Nephron progenitor cell (in vitro differentiated cells): ENCODE data around the gene LIN28A.
"Not testable (repeated sequence)": the region's sequence is repeated elsewhere in the genome, so short reads cannot be mapped to it uniquely, and the experiment has no call there.

Experiments
- DNase-seq: peaks from one replicate; pipeline ENCODE4 v3.0.0; 2021
- H3K27ac Mint-ChIP-seq: 2 replicates; pipeline ENCODE4 v1.8.0; 2021; ENCODE audit warnings: mild to moderate bottlenecking, moderate library complexity, mixed read lengths
- H3K27me3 Mint-ChIP-seq: 2 replicates; pipeline ENCODE4 v1.8.0; 2021; ENCODE audit warnings: mild to moderate bottlenecking, low read depth, mixed read lengths; ENCODE audit not compliant: poor library complexity
- H3K36me3 Mint-ChIP-seq: 2 replicates; pipeline ENCODE4 v1.8.0; 2021; ENCODE audit warnings: low read depth, mixed read lengths
- H3K4me1 Mint-ChIP-seq: 2 replicates; pipeline ENCODE4 v1.8.0; 2021; ENCODE audit warnings: mixed read lengths
- H3K4me3 Mint-ChIP-seq: 2 replicates; pipeline ENCODE4 v1.8.0; 2021; ENCODE audit warnings: mild to moderate bottlenecking, moderate library complexity, mixed read lengths
- H3K9me3 Mint-ChIP-seq: 2 replicates; pipeline ENCODE4 v1.8.0; 2021; ENCODE audit warnings: mild to moderate bottlenecking, moderate library complexity, mixed read lengths
- TF ChIP-seq, protein P1 (sequence below): fragments of 200-600 bp; sonication (generic); IDR thresholded peaks from 2 replicates; pipeline ENCODE4 v1.5.0; 2021; ENCODE audit warnings: antibody characterized with exemption

Gene LIN28A

DNA sequence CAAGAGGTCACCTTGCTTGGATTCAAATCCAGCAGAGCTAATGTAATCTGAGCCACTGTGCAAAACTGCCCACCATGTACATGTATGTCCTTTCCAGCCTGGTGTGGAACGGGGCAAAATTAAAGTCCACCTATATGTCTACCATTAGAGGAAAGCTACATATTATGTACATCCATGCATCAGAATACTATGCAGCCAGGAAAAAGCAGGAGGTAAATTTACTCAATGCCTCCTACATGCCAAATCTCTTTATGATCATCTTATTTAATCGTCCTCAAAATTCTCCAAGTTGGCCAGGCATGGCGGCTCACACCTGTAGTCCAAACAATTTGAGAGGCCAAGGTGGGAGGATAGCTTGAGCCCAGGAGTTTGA, 31.8 kb upstream of the LIN28A start:
- no peak overlapping the region for H3K27ac Mint-ChIP-seq
- no peaks in the 10 kb centered on the region for H3K36me3 Mint-ChIP-seq
- peaks cover 8% of the 10 kb centered on the region for H3K4me1 Mint-ChIP-seq
- H3K4me3 Mint-ChIP-seq, result no peak overlapping the region
- no peaks in the 10 kb centered on the region for H3K27me3 Mint-ChIP-seq
- no peak for DNase-seq
- H3K9me3 Mint-ChIP-seq, result no peaks in the 10 kb centered on the region
- TF ChIP-seq, protein P1, sequence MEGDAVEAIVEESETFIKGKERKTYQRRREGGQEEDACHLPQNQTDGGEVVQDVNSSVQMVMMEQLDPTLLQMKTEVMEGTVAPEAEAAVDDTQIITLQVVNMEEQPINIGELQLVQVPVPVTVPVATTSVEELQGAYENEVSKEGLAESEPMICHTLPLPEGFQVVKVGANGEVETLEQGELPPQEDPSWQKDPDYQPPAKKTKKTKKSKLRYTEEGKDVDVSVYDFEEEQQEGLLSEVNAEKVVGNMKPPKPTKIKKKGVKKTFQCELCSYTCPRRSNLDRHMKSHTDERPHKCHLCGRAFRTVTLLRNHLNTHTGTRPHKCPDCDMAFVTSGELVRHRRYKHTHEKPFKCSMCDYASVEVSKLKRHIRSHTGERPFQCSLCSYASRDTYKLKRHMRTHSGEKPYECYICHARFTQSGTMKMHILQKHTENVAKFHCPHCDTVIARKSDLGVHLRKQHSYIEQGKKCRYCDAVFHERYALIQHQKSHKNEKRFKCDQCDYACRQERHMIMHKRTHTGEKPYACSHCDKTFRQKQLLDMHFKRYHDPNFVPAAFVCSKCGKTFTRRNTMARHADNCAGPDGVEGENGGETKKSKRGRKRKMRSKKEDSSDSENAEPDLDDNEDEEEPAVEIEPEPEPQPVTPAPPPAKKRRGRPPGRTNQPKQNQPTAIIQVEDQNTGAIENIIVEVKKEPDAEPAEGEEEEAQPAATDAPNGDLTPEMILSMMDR, result no peak

DNA sequence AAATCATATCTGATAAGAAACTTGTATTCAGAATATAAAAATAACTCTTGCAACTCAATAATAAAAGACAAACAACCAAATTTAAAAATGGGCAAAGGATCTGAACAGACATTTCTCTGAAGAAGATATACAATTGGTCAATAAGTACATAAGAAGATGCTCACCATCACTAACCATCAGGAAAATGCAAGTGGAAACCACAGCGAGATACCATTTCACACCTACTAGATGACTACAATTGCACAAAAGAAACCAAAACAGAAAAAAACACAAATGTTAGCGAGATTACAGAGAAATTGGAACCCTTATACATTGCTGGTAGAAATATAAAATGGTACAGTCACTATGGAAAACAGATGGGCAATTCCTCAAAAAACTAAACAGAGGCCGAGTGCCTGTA, 26.5 kb upstream of the LIN28A start:
- Mint-ChIP-seq H3K4me1 (peaks cover 27% of the 10 kb centered on the region), H3K27ac (no peak overlapping the region), H3K4me3 (no peak overlapping the region), H3K27me3 (peaks cover 2% of the 10 kb centered on the region), H3K9me3 (no peaks in the 10 kb centered on the region), H3K36me3 (no peaks in the 10 kb centered on the region)
- no peak for DNase-seq
- TF ChIP-seq, protein P1, result no peak

DNA sequence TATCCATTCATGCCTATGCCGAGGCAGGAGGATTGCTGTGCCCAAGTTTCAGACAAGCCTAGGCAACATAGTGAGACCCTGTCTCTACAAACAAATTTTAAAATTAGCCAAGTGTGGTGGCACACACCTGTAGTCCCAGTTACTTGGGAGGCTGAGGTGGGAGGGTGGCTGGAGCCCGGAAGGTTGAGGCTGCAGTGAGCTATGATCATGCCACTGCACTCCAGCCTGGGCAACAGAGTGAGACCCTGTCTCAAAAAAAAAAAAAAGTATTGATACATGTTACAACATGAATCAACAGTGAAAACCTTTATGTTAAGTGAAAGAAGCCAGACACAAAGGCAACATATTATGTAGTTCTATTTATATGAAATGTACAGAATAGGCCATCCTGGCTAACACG, 25.6 kb upstream of the LIN28A start:
- DNase-seq, H3K27me3 Mint-ChIP-seq, H3K4me3 Mint-ChIP-seq, H3K9me3 Mint-ChIP-seq, H3K27ac Mint-ChIP-seq, H3K36me3 Mint-ChIP-seq: not testable (repeated sequence)
- peaks cover 36% of the 10 kb centered on the region for H3K4me1 Mint-ChIP-seq

DNA sequence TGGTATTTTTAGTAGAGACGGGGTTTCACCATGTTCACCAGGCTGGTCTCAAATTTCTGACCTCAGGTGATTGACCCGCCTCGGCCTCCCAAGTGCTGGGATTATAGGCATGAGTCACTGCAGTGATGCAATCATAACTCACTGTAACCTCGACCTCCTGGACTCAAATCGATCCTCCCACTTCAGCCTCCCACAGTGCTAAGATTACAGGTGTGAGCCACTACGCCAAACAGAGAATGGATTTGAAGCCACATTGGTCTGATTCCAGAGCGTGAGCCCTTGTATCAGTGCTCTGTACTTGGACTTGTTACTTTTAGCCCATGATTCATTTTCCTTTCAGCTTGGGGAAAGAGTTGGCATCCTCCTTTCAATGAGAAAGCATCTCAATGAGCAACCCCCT, 23.2 kb upstream of the LIN28A start:
- Mint-ChIP-seq H3K9me3 (no peaks in the 10 kb centered on the region), H3K27ac (no peak overlapping the region), H3K4me1 (peaks cover 54% of the 10 kb centered on the region), H3K4me3 (no peak overlapping the region), H3K36me3 (no peaks in the 10 kb centered on the region), H3K27me3 (peaks cover 2% of the 10 kb centered on the region)
- DNase-seq, result no peak
- TF ChIP-seq, protein P1, result no peak

DNA sequence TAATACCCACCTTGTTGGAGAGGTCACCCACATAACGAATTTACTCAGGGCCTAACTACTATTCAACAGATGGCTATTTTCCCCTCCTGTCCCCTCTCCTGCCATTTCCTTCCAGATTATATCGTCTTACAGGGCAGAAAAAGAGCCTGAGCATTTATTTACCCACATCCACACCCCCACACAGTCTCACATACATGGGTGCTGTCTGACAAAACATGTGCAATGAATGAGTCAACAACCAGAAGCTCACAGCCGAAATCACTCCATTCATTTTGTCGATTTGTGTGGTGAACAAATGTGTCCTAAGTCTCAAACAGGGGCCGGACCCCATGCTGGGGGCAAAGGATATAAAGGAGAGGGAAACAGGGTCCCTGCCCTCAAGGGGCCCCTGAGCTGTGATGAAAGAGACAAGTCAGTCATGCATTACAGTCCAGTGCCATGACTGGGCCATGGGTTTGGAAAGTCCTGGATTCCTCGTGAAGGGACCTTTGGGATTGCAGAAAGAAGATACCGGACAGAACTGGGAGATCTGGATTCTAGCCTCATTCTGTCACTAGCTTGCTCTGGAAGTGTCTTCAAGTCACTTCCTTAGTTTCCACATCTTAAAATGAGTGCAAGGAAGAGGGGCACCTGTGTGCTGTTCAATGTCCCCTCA, 21.7 kb upstream of the LIN28A start:
- TF ChIP-seq, protein P1, result no peak
- no peaks in the 10 kb centered on the region for H3K9me3 Mint-ChIP-seq
- peaks cover 2% of the 10 kb centered on the region for H3K27me3 Mint-ChIP-seq
- peaks cover 62% of the 10 kb centered on the region for H3K4me1 Mint-ChIP-seq
- H3K27ac Mint-ChIP-seq, result no peak overlapping the region
- no peak overlapping the region for H3K4me3 Mint-ChIP-seq
- no peak for DNase-seq
- H3K36me3 Mint-ChIP-seq, result no peaks in the 10 kb centered on the region

DNA sequence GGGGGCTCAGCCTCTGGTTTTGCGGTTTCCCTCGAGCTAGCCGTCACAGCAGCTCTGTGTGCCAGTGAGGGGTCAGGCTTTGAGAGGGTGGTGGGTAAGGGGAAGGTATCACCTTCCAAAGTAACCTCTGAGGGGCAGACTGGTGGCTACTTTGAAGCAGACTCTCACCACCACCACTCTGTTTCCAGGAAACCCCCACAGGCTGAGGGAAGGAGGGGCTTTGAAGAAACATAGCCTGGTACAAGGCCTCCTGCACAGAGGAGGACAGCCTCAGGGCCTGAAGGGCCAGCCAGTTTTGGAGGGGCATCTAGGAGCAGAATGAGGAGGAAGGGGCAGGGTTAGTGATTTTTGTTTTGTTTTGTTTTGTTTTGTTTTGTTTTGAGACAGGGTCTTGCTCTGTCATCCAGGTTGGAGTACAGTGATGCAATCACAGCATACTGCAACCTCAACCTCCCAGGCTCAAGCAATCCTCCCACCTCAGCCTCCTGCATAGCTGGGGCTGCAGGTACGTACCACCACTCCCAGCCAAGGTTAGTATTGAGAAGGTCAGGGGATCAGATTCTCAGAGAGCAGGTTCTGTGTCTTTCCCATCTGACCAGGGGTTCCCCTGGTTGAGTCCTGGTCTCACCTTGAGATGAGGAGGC, 20.9 kb upstream of the LIN28A start:
- TF ChIP-seq, protein P1, result no peak
- H3K9me3 Mint-ChIP-seq, result no peaks in the 10 kb centered on the region

More for the DNA sequence above, 20.9 kb upstream of the LIN28A start:
- Mint-ChIP-seq H3K4me3 (no peak overlapping the region), H3K27ac (no peak overlapping the region), H3K4me1 (peaks cover 55% of the 10 kb centered on the region), H3K27me3 (peaks cover 2% of the 10 kb centered on the region), H3K36me3 (no peaks in the 10 kb centered on the region)
- DNase-seq, result no peak
